ENCODE measurements around the gene ADISSP. TPM values are rescaled to one million over a fixed set of nuclear protein-coding genes. Genes with fewer than 3 reads are reported as not detected.
A peak's percentile ranks its signal among the peaks of the same experiment; 100 is the strongest.

Gene ADISSP
- total RNA-seq, 1 donor from 2014 or later = 18.0 TPM

- H3K27me3 Mint-ChIP-seq (ENCODE audit: unreplicated experiment) = peaks cover 20% of the 10 kb centered on the region
- H3K27ac Mint-ChIP-seq (ENCODE audit: unreplicated experiment) = no peak overlapping the region
- H3K9me3 Mint-ChIP-seq (ENCODE audit: unreplicated experiment) = no peaks in the 10 kb centered on the region
- peaks cover 16% of the 10 kb centered on the region for H3K36me3 Mint-ChIP-seq (ENCODE audit: low read depth, unreplicated experiment)
- no peak for TF ChIP-seq CTCF (IDR thresholded peaks at IDR 0.05; ENCODE audit: unreplicated experiment)
- H3K4me1 Mint-ChIP-seq (ENCODE audit: unreplicated experiment) = peaks cover 9% of the 10 kb centered on the region
- no peak for DNase-seq (ENCODE audit: low spot score)
- H3K4me3 Mint-ChIP-seq (ENCODE audit: unreplicated experiment) = no peak overlapping the region
Observed at GRCh38 chr20:3749087-3749688, 18.4 kb downstream of the ADISSP start.

- peaks cover 13% of the 10 kb centered on the region for H3K4me1 Mint-ChIP-seq (ENCODE audit: unreplicated experiment)
- H3K36me3 Mint-ChIP-seq (ENCODE audit: low read depth, unreplicated experiment) = peaks cover 14% of the 10 kb centered on the region
- no peak overlapping the region for H3K4me3 Mint-ChIP-seq (ENCODE audit: unreplicated experiment)
- H3K27ac Mint-ChIP-seq (ENCODE audit: unreplicated experiment) = no peak overlapping the region
- peaks cover 20% of the 10 kb centered on the region for H3K27me3 Mint-ChIP-seq (ENCODE audit: unreplicated experiment)
- TF ChIP-seq CTCF (IDR thresholded peaks at IDR 0.05; ENCODE audit: unreplicated experiment) = no peak
- H3K9me3 Mint-ChIP-seq (ENCODE audit: unreplicated experiment) = no peaks in the 10 kb centered on the region
- DNase-seq (ENCODE audit: low spot score) = no peak
Observed at GRCh38 chr20:3748073-3748472, 19.5 kb downstream of the ADISSP start.

- Mint-ChIP-seq H3K4me3 (ENCODE audit: unreplicated experiment) (no peak overlapping the region), H3K36me3 (ENCODE audit: low read depth, unreplicated experiment) (peaks cover 11% of the 10 kb centered on the region), H3K27me3 (ENCODE audit: unreplicated experiment) (peaks cover 18% of the 10 kb centered on the region), H3K27ac (ENCODE audit: unreplicated experiment) (no peak overlapping the region), H3K4me1 (ENCODE audit: unreplicated experiment) (peaks cover 11% of the 10 kb centered on the region), H3K9me3 (ENCODE audit: unreplicated experiment) (no peaks in the 10 kb centered on the region)
- no peak for DNase-seq (ENCODE audit: low spot score)
- TF ChIP-seq CTCF (IDR thresholded peaks at IDR 0.05; ENCODE audit: unreplicated experiment) = no peak
Observed at GRCh38 chr20:3747471-3747870, 20.1 kb downstream of the ADISSP start.

GRCh38 chr20:3745686-3746173 lies 21.8 kb downstream of the ADISSP start:
- Mint-ChIP-seq H3K4me1 (ENCODE audit: unreplicated experiment) (peaks cover 10% of the 10 kb centered on the region), H3K4me3 (ENCODE audit: unreplicated experiment) (peak overlapping the region; percentile 11), H3K36me3 (ENCODE audit: low read depth, unreplicated experiment) (peaks cover 6% of the 10 kb centered on the region), H3K27me3 (ENCODE audit: unreplicated experiment) (peaks cover 11% of the 10 kb centered on the region), H3K9me3 (ENCODE audit: unreplicated experiment) (no peaks in the 10 kb centered on the region), H3K27ac (ENCODE audit: unreplicated experiment) (no peak overlapping the region)
- no peak for TF ChIP-seq CTCF (IDR thresholded peaks at IDR 0.05; ENCODE audit: unreplicated experiment)
- DNase-seq (ENCODE audit: low spot score) = no peak

- no peaks in the 10 kb centered on the region for H3K9me3 Mint-ChIP-seq (ENCODE audit: unreplicated experiment)
- peaks cover 8% of the 10 kb centered on the region for H3K27me3 Mint-ChIP-seq (ENCODE audit: unreplicated experiment)
- peaks cover 14% of the 10 kb centered on the region for H3K4me1 Mint-ChIP-seq (ENCODE audit: unreplicated experiment)
- peaks cover 4% of the 10 kb centered on the region for H3K36me3 Mint-ChIP-seq (ENCODE audit: low read depth, unreplicated experiment)
- no peak for TF ChIP-seq CTCF (IDR thresholded peaks at IDR 0.05; ENCODE audit: unreplicated experiment)
- no peak overlapping the region for H3K27ac Mint-ChIP-seq (ENCODE audit: unreplicated experiment)
- DNase-seq (ENCODE audit: low spot score) = peak; percentile 80
- H3K4me3 Mint-ChIP-seq (ENCODE audit: unreplicated experiment) = peak overlapping the region; percentile 80
Observed at GRCh38 chr20:3744806-3745685, 22.5 kb downstream of the ADISSP start.
